ENCODE data around the gene DNASE1L2.

The DNASE1L2 gene

GRCh38 chr16:2226245-2226793 is 9.9 kb upstream of the DNASE1L2 start:
- DNase-seq (ENCODE audit: low read depth) = no peak

GRCh38 chr16:2226918-2227317 is 9.3 kb upstream of the DNASE1L2 start:
- no peak for DNase-seq (ENCODE audit: low read depth)

- DNase-seq (ENCODE audit: low read depth) = no peak
Observed at GRCh38 chr16:2228161-2228824, 8.0 kb upstream of the DNASE1L2 start.

- DNase-seq (ENCODE audit: low read depth) = no peak
Observed at GRCh38 chr16:2229091-2229490, 7.2 kb upstream of the DNASE1L2 start.

- DNase-seq (ENCODE audit: low read depth) = no peak
Observed at GRCh38 chr16:2229632-2230250, 6.5 kb upstream of the DNASE1L2 start.

GRCh38 chr16:2230376-2230775 is 5.9 kb upstream of the DNASE1L2 start:
- DNase-seq (ENCODE audit: low read depth) = no peak

- DNase-seq (ENCODE audit: low read depth) = no peak
Observed at GRCh38 chr16:2231016-2231931, 5.0 kb upstream of the DNASE1L2 start.

GRCh38 chr16:2232094-2232990 is 3.9 kb upstream of the DNASE1L2 start:
- no peak for DNase-seq (ENCODE audit: low read depth)

GRCh38 chr16:2233046-2233775 is 3.0 kb upstream of the DNASE1L2 start:
- no peak for DNase-seq (ENCODE audit: low read depth)

- no peak for DNase-seq (ENCODE audit: low read depth)
Observed at GRCh38 chr16:2233872-2234812, 2.1 kb upstream of the DNASE1L2 start.

GRCh38 chr16:2234813-2235170 is 1.5 kb upstream of the DNASE1L2 start:
- no peak for DNase-seq (ENCODE audit: low read depth)

GRCh38 chr16:2235234-2235651 is 1.0 kb upstream of the DNASE1L2 start:
- DNase-seq (ENCODE audit: low read depth) = no peak

GRCh38 chr16:2235695-2236336 is 428 bp upstream of the DNASE1L2 start:
- no peak for DNase-seq (ENCODE audit: low read depth)

GRCh38 chr16:2237102-2237482 is 848 bp downstream of the DNASE1L2 start:
- no peak for DNase-seq (ENCODE audit: low read depth)

- no peak for DNase-seq (ENCODE audit: low read depth)
Observed at GRCh38 chr16:2237493-2238149, 1.4 kb downstream of the DNASE1L2 start.

GRCh38 chr16:2238150-2238837 is 2.0 kb downstream of the DNASE1L2 start:
- no peak for DNase-seq (ENCODE audit: low read depth)

- DNase-seq (ENCODE audit: low read depth) = no peak
Observed at GRCh38 chr16:2238838-2239675, 2.8 kb downstream of the DNASE1L2 start.

Data from stromal cell of bone marrow (primary cell).